ENCODE results near the gene GAP43.

GAP43 gene

DNA sequence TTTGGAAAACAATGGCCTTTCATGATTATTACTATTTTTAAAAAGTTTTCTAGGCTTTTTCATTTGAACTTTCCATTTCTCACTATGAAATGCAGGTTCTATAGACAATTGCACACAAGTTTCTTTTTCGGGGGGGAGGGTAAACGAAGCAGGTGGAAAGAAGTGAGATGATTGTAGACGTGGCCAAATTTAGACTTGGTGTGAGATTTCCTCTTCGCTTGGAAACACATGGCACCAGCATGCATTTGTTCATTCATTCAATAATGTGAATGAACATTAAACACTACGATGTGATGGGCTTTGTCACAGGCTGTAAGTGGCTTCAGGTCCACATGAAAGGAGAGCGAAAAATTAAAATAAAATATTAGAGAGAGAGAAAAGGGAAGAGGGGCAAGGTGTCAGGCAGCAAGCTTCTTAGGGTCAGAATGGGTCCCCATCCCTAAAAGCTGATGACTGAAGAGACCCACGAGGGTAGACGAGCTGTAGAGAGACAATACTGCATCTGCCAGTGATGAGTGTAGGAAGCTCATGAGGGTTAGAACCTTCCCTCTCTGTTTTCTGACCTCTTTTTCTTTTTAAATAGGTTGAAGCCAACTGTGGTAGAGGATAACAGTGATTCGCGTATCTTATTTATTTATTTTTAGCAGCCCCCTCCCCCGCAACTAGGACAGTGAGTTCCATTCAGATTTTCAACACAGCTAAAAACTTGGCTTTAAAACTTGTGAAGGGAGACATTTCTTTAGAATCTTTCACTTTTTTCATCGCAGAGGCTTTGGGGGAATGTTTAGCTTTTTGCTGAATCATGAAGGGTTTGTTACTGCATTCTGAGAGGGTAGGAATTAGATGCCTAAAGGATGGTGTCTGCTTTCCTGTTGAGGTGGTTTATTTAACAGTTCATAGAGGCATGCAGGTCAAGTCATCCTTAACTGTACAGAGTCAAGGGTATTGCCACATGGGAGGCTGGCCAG is 36.2 kb downstream of the GAP43 start:
- in situ Hi-C loops (cut with MboI; ENCODE audit: low sequenced_read_pairs): no loop called here

- in situ Hi-C loops (cut with MboI; ENCODE audit: low sequenced_read_pairs): no loop called here
Measured at GRCh38 chr3:115660646-115661337, 37.5 kb downstream of the GAP43 start.

- in situ Hi-C loops (cut with MboI; ENCODE audit: low sequenced_read_pairs): no loop called here
Measured at GRCh38 chr3:115662356-115662755, 39.0 kb downstream of the GAP43 start.

DNA sequence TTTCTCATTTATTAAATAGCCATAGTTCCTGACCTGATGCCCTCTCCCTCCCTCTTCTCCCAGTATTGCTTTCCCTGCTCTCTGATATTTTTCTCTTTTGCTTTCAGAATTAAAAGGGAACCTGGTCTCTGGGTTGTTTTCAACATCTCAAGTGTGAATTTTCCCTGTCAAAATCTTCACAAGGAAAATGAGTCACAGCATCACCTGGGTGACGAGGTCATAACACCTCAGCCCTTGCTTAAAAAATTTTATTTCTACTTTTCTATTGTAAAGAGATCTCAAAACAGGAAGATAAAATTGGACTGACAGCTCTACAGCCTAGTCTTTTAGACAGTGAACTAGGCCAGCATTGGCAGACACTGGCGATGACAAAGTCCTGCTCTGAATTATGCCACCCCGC is 40.1 kb downstream of the GAP43 start:
- in situ Hi-C loops (cut with MboI; ENCODE audit: low sequenced_read_pairs): no loop called here

DNA sequence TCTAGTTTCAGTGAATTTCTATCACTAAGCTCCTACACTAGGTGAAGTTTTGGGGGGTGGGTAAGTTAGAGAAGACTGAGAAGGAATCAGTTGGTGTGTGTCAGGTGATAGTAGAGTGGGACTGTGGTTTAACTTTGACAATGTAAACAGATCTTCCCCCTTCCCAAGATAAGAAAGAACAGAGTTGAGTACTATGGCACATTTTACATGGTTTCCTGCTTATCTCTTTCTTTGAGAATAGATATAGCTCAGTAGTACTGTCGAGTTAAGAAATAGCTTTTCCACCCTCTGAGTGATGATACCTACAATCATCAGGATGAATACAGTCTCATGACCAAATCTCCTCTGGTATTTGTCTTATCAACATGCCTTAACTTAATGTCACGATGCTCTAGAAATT is 42.8 kb downstream of the GAP43 start:
- in situ Hi-C loops (cut with MboI; ENCODE audit: low sequenced_read_pairs): no loop called here

DNA sequence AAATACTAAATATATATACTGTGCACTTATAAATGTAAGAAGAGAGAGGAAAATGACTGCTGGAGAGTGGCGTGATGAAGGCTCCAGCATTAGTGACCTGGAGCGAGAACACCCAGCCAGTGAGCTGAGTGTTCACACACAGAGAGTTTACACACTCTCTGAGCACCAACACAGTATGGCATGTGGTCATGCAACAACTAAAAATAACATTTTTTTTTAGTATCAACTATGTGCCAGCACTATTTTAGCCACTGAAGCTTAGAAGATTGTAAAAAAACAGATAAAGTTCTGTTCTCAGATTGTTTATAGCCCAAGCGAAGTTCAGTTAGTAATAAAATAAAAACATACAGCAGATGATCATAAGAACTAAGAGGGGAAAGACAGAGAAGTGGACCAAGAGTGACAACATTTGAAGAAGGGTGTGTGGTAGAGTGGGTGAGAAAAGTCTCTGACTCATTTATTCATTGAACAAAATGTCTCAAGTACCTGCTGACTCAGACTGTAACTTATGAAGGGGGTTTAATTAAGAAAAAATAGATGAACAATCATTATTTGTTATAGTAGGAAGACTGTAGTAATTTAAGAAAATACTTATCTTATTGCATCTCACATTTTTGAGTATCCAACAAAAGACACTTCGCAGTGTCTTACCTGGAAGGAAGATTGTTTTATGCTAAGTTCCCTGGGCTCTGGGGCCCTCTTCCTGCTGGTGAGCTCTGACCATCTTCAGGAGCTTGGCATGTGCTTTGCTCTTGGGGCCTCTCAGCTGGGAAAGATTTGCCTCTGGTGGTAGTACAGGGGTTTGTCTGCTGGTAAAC is 43.8 kb downstream of the GAP43 start:
- in situ Hi-C loops (cut with MboI; ENCODE audit: low sequenced_read_pairs): no loop called here

DNA sequence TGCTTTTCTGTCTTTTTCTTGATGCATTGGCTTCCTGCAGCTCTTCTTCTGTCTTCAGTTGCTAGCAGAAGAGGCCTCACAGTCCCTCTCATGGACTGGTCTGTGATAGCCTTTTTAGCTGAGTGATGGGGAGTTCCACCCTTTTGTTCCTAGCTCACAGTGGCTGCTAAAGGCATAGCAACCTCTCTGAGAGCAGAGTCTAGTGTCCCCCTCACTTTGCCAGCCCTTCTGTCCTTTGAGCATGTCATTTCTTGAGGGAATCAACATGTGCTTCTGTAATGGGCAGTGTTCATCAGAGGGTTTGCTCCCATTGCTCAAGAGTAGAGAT is 44.4 kb downstream of the GAP43 start:
- in situ Hi-C loops (cut with MboI; ENCODE audit: low sequenced_read_pairs): no loop called here

GRCh38 chr3:115670911-115671310 is 47.6 kb downstream of the GAP43 start:
- in situ Hi-C loops (cut with MboI; ENCODE audit: low sequenced_read_pairs): no loop called here

- in situ Hi-C loops (cut with MboI; ENCODE audit: low sequenced_read_pairs): no loop called here
Measured at GRCh38 chr3:115671761-115672455, 48.6 kb downstream of the GAP43 start.

DNA sequence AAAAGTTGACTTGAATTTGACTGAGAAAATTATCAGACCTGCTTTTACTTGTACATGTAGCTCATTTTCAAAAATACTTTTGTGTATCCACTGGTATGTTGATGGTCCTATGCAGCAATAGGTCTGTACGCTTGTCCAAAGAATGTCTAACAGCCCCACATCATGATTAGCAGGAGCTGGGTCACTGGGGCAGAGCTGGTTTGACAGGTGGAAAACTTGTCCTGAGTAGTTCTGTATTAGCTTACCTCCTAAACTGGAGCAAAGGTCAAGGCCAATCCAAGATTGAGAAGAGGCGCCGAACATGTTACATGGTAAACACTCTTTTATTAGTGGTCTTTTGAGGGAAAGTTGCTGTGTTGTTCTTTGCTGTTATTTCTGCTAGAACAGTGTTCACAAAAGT is 50.6 kb downstream of the GAP43 start:
- in situ Hi-C loops (cut with MboI; ENCODE audit: low sequenced_read_pairs): no loop called here

DNA sequence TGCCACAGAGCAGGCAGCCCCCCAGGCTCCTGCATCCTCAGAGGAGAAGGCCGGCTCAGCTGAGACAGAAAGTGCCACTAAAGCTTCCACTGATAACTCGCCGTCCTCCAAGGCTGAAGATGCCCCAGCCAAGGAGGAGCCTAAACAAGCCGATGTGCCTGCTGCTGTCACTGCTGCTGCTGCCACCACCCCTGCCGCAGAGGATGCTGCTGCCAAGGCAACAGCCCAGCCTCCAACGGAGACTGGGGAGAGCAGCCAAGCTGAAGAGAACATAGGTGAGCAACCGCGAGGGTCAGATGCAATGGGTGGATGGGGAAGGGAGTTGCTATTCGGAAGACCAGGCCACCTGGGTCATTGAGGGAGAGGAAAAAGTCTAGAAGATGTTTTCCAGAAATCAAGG is 53.0 kb downstream of the GAP43 start:
- in situ Hi-C loops (cut with MboI; ENCODE audit: low sequenced_read_pairs): no loop called here

DNA sequence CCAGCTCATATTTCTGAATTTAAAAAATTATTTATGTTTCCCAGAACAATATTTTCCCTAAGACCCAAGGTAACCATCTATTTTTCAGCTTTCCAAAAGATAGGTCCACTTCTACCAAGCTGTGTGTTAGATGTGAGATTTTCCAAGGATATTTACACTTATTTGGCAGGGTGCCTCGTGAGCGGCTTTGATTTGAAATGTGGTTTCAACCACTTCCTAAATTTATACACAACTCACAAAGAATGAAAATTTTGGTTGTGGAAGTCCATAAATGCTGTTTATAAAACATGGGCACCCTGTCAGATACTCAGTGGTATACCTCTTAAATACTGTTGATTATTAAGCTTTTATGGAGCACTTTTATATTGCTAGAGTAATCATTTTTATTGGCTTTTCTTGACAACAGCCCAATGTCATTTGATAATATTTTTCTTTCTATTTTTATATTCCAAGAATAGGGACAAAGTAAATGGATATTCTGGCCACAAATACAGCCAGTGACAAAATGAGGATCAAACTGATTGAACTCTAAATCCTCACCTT is 57.6 kb downstream of the GAP43 start:
- in situ Hi-C loops (cut with MboI; ENCODE audit: low sequenced_read_pairs): no loop called here

GRCh38 chr3:115681736-115682135 is 58.4 kb downstream of the GAP43 start:
- in situ Hi-C loops (cut with MboI; ENCODE audit: low sequenced_read_pairs): no loop called here

DNA sequence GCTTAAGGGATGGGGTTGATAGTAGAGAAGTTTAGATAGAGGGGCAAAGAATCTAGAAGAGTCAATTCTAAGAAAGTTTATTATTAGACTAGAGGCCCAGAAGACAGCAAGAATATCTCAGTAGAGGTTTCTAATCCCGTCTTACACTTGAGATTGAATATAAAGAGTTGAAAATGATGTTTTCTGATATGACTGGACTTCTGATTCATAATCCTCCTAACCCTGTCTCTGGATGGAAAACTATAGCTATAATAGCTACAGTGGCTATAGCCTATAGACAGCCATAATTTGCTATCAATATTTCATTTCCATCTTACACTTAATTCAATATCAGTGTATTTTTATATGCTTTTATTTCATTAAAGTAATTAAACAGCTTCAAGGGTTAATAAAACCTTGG is 60.0 kb downstream of the GAP43 start:
- in situ Hi-C loops (cut with MboI; ENCODE audit: low sequenced_read_pairs): no loop called here

DNA sequence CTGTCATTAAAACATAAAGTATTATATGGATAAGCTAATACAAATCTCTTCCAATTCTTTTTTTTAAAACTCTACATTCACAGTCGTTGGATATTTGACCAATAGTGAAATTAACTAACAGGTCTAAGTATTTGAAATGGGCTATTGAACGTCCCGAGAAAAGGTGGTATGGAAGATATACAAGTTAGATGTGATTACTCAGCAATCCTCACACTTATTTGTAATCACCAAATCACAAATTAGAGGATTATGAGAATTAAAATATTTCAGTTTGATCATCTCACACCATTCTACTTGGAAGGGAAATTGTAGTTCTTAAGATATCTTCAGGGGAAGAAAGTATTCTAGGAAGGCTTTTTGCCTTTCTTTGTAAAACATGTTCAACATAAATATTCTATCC is 60.5 kb downstream of the GAP43 start:
- in situ Hi-C loops (cut with MboI; ENCODE audit: low sequenced_read_pairs): no loop called here

GRCh38 chr3:115685097-115685496 is 61.8 kb downstream of the GAP43 start:
- in situ Hi-C loops (cut with MboI; ENCODE audit: low sequenced_read_pairs): no loop called here

- in situ Hi-C loops (cut with MboI; ENCODE audit: low sequenced_read_pairs): no loop called here
Measured at GRCh38 chr3:115687721-115688120, 64.4 kb downstream of the GAP43 start.

DNA sequence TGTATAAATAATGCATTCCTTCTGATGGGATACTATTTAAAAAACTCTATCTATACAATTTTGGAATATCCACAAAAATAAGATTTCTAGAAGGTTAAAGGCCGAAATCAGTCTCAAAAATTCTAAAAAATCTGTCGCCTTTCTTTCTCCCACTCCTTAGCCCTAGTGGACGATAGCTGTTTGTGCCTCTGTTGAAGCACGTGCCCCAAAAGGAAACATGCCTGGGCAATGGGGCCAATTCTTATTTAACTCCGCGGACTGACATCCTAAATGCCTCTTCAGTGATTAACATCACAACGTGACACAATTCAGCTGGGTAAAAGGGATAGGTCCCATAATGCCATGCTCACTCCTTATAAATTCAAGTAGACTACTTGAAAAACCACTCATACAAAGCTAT is 65.1 kb downstream of the GAP43 start:
- in situ Hi-C loops (cut with MboI; ENCODE audit: low sequenced_read_pairs): no loop called here

- in situ Hi-C loops (cut with MboI; ENCODE audit: low sequenced_read_pairs): no loop called here
Measured at GRCh38 chr3:115689928-115690327, 66.6 kb downstream of the GAP43 start.

DNA sequence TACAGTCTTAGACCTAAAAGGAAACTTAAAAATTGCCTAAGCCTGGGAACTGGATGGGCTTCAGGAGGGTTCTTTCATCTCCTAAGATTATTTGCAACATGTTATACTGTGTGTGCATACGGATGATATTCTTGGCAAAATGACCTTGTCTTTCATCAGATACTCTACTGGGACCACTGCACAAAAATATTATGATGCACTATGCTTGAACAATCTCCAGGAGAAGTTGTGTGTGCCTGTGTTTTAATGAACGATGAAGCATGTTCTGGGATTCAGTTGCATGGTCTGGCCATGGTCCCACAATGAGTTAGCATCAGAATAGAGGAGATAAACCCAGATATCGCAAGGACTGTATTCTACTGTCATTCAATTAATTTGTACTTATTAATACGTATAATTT is 68.7 kb downstream of the GAP43 start:
- in situ Hi-C loops (cut with MboI; ENCODE audit: low sequenced_read_pairs): no loop called here
